ENCODE results near the gene ADAMTSL5. TPM values are rescaled to one million over a fixed set of nuclear protein-coding genes. Genes with fewer than 3 reads are reported as not detected.
"Not testable (repeated sequence)": the region's sequence is repeated elsewhere in the genome, so short reads cannot be mapped to it uniquely, and the experiment has no call there.

Gene ADAMTSL5
- total and polyA plus RNA-seq, 4 donors: 0.09 to 1.8 (median 1.1) TPM

GRCh38 chr19:1549332-1549945 is 36.6 kb upstream of the ADAMTSL5 start:
- 79% methylated on average over 4 of the region's 4 CpGs for WGBS
- Histone ChIP-seq H3K9me3 (ENCODE audit: control insufficient read depth in 4 of 4, low read length in 3 of 4) (no peaks in the 10 kb centered on the region), H3K36me3 (ENCODE audit: control insufficient read depth in 4 of 4, insufficient read depth in 3 of 4, low read depth in 1 of 4, low read length in 3 of 4) (no peaks in the 10 kb centered on the region), H3K4me3 (ENCODE audit: low read depth in 1 of 3, low read length in 3 of 3) (no peak overlapping the region), H3K27me3 (ENCODE audit: control insufficient read depth in 4 of 4, insufficient read depth in 4 of 4, low read length in 3 of 4) (no peaks in the 10 kb centered on the region), H3K9ac (ENCODE audit: low read depth in 1 of 2, low read length in 2 of 2) (no peak overlapping the region), H3K27ac (ENCODE audit: low read depth in 1 of 2, low read length in 2 of 2) (no peak overlapping the region), H3K4me1 (ENCODE audit: control insufficient read depth in 4 of 4, insufficient read depth in 4 of 4, low read length in 3 of 4) (no peaks in the 10 kb centered on the region)
- TF ChIP-seq FOXA2 (IDR thresholded peaks at IDR 0.05): no peak
- no peak for TF ChIP-seq YY1 (IDR thresholded peaks at IDR 0.05)
- no peak for DNase-seq (ENCODE audit: low spot score)

- 43% methylated on average over 17 of the region's 17 CpGs for WGBS
- Histone ChIP-seq H3K27ac (ENCODE audit: low read depth in 1 of 2, low read length in 2 of 2) (no peak overlapping the region), H3K36me3 (ENCODE audit: control insufficient read depth in 4 of 4, insufficient read depth in 3 of 4, low read depth in 1 of 4, low read length in 3 of 4) (no peaks in the 10 kb centered on the region)
These were observed 27.6 kb upstream of the ADAMTSL5 start for GRCh38 chr19:1540365-1540925.

GRCh38 chr19:1539749-1540148 is 26.9 kb upstream of the ADAMTSL5 start:
- H3K4me1 ChIP-seq (ENCODE audit: control insufficient read depth in 4 of 4, insufficient read depth in 4 of 4, low read length in 3 of 4); H3K27me3 ChIP-seq (ENCODE audit: control insufficient read depth in 4 of 4, insufficient read depth in 4 of 4, low read length in 3 of 4); H3K27ac ChIP-seq (ENCODE audit: low read depth in 1 of 2, low read length in 2 of 2); DNase-seq (ENCODE audit: low spot score); H3K4me3 ChIP-seq (ENCODE audit: low read depth in 1 of 3, low read length in 3 of 3); H3K9ac ChIP-seq (ENCODE audit: low read depth in 1 of 2, low read length in 2 of 2); H3K9me3 ChIP-seq (ENCODE audit: control insufficient read depth in 4 of 4, low read length in 3 of 4); H3K36me3 ChIP-seq (ENCODE audit: control insufficient read depth in 4 of 4, insufficient read depth in 3 of 4, low read depth in 1 of 4, low read length in 3 of 4): not testable (repeated sequence)
- WGBS: 74% methylated on average over 11 of the region's 11 CpGs

More at GRCh38 chr19:1540365-1540925, 27.6 kb upstream of the ADAMTSL5 start:
- no peaks in the 10 kb centered on the region for H3K4me1 ChIP-seq (ENCODE audit: control insufficient read depth in 4 of 4, insufficient read depth in 4 of 4, low read length in 3 of 4)
- no peak for TF ChIP-seq JUND (IDR thresholded peaks at IDR 0.05)
- TF ChIP-seq FOXA2 (IDR thresholded peaks at IDR 0.05): no peak
- no peak for TF ChIP-seq FOXA1 (IDR thresholded peaks at IDR 0.05)
- TF ChIP-seq NR2F2 (IDR thresholded peaks at IDR 0.05): no peak
- TF ChIP-seq TAF1 (conservative IDR thresholded peaks at IDR 0.05): no peak
- TF ChIP-seq REST (IDR thresholded peaks at IDR 0.05): no peak
- no peak for TF ChIP-seq GABPA (IDR thresholded peaks at IDR 0.05 in 1 of 2, conservative IDR thresholded peaks at IDR 0.05 in 1 of 2)
- TF ChIP-seq RXRA (IDR thresholded peaks at IDR 0.05): no peak
- TF ChIP-seq HNF4A (conservative IDR thresholded peaks at IDR 0.05): no peak
- no peak overlapping the region for H3K9ac ChIP-seq (ENCODE audit: low read depth in 1 of 2, low read length in 2 of 2)
- no peak overlapping the region for H3K4me3 ChIP-seq (ENCODE audit: low read depth in 1 of 3, low read length in 3 of 3)
- no peak for DNase-seq (ENCODE audit: low spot score)
- H3K27me3 ChIP-seq (ENCODE audit: control insufficient read depth in 4 of 4, insufficient read depth in 4 of 4, low read length in 3 of 4): no peaks in the 10 kb centered on the region
- no peaks in the 10 kb centered on the region for H3K9me3 ChIP-seq (ENCODE audit: control insufficient read depth in 4 of 4, low read length in 3 of 4)

GRCh38 chr19:1538978-1539377 is 26.2 kb upstream of the ADAMTSL5 start:
- no peak for DNase-seq (ENCODE audit: low spot score)
- WGBS: 31% methylated on average over 15 of the region's 15 CpGs
- Histone ChIP-seq H3K4me3 (ENCODE audit: low read depth in 1 of 3, low read length in 3 of 3) (no peak overlapping the region), H3K36me3 (ENCODE audit: control insufficient read depth in 4 of 4, insufficient read depth in 3 of 4, low read depth in 1 of 4, low read length in 3 of 4) (no peaks in the 10 kb centered on the region), H3K27ac (ENCODE audit: low read depth in 1 of 2, low read length in 2 of 2) (no peak overlapping the region), H3K9me3 (ENCODE audit: control insufficient read depth in 4 of 4, low read length in 3 of 4) (no peaks in the 10 kb centered on the region), H3K9ac (ENCODE audit: low read depth in 1 of 2, low read length in 2 of 2) (no peak overlapping the region), H3K4me1 (ENCODE audit: control insufficient read depth in 4 of 4, insufficient read depth in 4 of 4, low read length in 3 of 4) (no peaks in the 10 kb centered on the region), H3K27me3 (ENCODE audit: control insufficient read depth in 4 of 4, insufficient read depth in 4 of 4, low read length in 3 of 4) (no peaks in the 10 kb centered on the region)
- no peak for TF ChIP-seq ZBTB33 (IDR thresholded peaks at IDR 0.05)
- TF ChIP-seq RXRA (IDR thresholded peaks at IDR 0.05): no peak
- no peak for TF ChIP-seq JUND (IDR thresholded peaks at IDR 0.05)
- TF ChIP-seq FOXA1 (IDR thresholded peaks at IDR 0.05): no peak
- TF ChIP-seq NR2F2 (IDR thresholded peaks at IDR 0.05): no peak
- TF ChIP-seq ATF3 (IDR thresholded peaks at IDR 0.05): no peak
- no peak for TF ChIP-seq HNF4G (IDR thresholded peaks at IDR 0.05)
- no peak for TF ChIP-seq GABPA (IDR thresholded peaks at IDR 0.05 in 1 of 2, conservative IDR thresholded peaks at IDR 0.05 in 1 of 2)
- TF ChIP-seq EGR1 (IDR thresholded peaks at IDR 0.05; ENCODE audit: low read depth in 2 of 2): no peak
- TF ChIP-seq CTCF (IDR thresholded peaks at IDR 0.05; ENCODE audit: low read depth, low read length, missing input control): no peak
- no peak for TF ChIP-seq YY1 (IDR thresholded peaks at IDR 0.05)
- TF ChIP-seq RAD21 (IDR thresholded peaks at IDR 0.05): no peak

Measured in liver (tissue), 9 donors.